ENCODE measurements around the gene LNX1. TPM values are rescaled to one million over a fixed set of nuclear protein-coding genes. Genes with fewer than 3 reads are reported as not detected.
A peak's percentile ranks its signal among the peaks of the same experiment; 100 is the strongest.

Gene LNX1
- polyA plus RNA-seq, 1 donor: 4.0 TPM

GRCh38 chr4:53598901-53599300 lies 7.6 kb upstream of the LNX1 start:
- no peak for DNase-seq

- no peak for DNase-seq
Measured at GRCh38 chr4:53598483-53598882, 7.2 kb upstream of the LNX1 start.

GRCh38 chr4:53596901-53597300 lies 5.6 kb upstream of the LNX1 start:
- no peak for DNase-seq

DNA sequence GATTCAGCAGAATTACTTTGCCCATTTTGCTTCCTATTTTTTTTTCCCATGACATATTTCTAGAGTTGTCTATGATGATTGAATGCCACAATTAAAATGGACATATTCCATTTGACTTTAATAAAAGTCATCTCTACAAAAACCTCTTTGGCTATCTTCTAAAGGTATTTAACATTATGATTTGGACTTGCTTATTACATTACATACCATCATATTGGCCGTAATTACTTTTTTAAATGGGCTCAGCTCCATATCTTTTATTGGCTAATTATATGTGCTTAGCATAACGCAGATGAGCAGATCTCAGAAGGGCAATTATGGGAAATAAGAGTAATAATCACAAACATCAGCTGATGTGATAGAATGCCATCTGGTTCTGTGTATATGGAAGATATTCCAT lies 4.5 kb upstream of the LNX1 start:
- DNase-seq: no peak

- DNase-seq: no peak
Measured at GRCh38 chr4:53595204-53595603, 3.9 kb upstream of the LNX1 start.

DNA sequence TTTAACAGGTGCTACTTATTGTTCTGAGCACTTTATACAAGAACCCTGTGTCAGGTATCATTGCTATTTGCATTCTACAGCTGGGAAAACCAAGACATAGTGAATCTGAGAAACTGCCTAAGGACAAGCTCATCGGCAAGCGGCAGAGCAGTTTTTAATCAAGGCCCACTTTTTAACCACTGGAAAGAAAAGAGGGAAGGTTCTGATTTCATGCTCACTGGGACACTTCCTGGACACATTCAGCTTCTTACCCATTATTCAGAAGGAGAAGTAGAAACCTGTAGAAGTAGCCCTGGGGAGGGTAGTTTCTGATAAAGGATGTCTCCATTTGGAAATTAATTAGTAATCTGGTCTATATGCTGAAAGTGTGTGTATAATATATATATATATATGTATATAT lies 2.5 kb upstream of the LNX1 start:
- no peak for DNase-seq

GRCh38 chr4:53592686-53593501 lies 1.6 kb upstream of the LNX1 start:
- DNase-seq: peak; percentile 48

- no peak for DNase-seq
Measured at GRCh38 chr4:53592122-53592521, 836 bp upstream of the LNX1 start.

GRCh38 chr4:53590187-53590586 lies 1.1 kb downstream of the LNX1 start:
- DNase-seq: peak; percentile 47

GRCh38 chr4:53589511-53589910 lies 1.8 kb downstream of the LNX1 start:
- DNase-seq: no peak

DNA sequence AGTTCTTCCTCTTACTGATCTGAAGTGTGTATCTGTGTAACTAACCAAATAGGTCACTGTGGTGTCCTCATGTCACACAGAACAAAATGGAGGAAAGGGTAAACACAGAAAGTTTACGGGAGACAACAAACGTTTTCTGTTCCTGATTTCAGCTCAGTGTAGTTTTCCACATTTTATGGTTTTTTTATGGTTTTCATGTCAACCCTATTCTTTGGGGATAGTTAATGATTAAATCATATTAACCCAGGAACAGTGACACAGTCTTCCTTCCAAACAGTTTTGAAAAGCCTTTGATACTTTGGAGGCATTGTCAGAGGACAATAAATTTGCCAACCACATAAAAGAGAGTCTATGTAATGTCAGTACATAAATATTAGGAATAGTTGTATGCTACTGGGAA lies 4.2 kb downstream of the LNX1 start:
- no peak for DNase-seq

DNA sequence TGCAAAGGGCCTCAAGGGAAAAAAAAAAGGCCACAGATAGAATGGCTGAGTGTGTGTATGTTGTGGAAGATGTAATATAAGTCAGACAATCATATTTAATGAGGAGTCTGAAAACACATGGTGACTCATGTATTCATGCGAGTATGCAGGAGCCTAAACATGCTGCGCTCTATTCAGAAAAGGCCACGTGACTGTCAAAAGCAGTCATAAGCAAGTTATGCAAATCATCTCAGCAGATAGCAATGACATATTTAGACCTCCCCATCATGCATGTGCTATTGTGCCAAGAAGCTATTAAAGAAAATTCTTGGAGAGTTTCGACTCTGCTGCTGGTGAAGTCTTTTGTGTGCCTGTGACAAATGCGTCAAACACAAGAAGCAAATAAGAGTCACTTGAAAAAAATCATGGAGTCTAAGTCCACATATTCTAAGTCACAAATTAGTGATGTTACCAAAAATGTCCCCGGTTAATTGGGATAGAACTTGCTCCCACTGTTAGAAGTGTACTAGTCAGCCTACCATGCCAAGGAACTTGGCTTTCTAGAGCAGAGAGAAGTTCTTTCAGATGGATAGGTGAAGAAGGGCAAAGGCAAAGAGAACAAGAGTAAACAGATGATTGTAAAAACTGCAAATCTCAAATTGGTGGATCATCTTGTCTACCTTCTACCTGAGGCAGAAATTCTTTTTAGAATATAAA lies 5.0 kb downstream of the LNX1 start:
- DNase-seq: no peak

DNA sequence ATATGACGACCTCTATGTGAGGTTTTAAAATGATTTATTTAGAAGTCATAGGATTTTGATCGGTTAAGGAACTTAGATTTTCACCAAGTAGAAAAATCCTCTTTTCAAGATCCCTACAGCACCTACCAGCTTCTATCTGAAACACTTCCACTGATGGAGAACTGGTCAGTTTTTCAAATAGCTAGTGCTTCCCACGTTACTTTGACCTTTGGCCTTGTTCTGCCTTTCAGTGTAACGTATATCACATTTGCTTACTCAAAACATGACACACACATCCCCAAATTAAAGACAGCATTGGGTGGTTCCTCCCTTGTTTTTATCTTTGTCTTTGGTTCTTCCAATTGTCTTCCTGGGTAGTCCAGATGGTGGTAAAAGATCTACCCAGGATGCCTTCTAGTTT lies 6.6 kb downstream of the LNX1 start:
- no peak for DNase-seq

GRCh38 chr4:53583513-53583912 lies 7.8 kb downstream of the LNX1 start:
- no peak for DNase-seq

DNA sequence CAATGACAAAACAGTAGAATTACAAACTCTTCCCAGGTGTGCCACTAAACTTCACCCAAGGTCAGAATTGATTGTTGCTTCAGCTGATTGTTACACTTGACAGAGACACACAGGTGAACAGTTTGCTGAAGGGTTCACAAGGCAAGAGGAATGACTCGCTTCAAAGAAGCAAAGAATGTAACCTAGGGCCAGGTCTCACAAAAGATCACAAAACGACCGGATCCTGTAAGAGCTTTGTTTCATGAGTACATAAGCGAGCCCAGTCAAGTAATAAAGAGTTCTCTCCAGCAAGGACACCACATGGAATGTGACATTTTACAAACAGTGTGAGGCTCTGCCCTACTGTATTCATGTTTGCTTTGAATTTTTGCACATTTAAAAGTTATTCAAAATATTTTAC lies 9.1 kb downstream of the LNX1 start:
- no peak for DNase-seq

GRCh38 chr4:53580274-53580673 lies 11.0 kb downstream of the LNX1 start:
- no peak for DNase-seq

- DNase-seq: no peak
Measured at GRCh38 chr4:53579826-53580225, 11.5 kb downstream of the LNX1 start.

- DNase-seq: no peak
Measured at GRCh38 chr4:53576676-53577372, 14.5 kb downstream of the LNX1 start.

DNA sequence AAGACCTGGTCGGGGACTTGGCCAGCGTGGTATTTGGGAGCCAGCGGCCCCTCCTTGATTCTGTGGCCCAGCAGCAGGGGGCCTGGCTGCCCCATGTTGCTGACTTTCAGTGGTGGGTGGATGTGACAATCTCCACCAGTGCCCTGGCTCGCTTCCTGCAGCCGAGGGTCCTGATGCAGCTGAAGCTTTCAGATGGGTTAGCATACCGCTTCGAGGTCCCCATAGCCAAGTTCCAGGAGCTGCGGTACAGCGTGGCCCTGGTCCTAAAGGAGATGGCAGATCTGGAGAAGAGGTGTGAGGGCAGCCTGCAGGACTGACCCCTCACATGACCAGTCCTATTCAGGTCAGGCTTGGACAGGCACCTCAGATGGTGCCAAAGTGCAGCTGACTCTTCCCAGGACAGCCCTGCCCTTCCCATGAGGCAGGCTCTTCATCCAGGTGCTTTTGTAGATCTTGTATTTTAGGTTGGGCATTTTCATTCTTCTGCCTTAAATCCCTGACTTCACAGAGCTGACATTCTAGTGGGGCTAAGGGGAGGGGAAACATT lies 15.1 kb downstream of the LNX1 start:
- DNase-seq: no peak

- no peak for DNase-seq
Measured at GRCh38 chr4:53575552-53575951, 15.7 kb downstream of the LNX1 start.

DNA sequence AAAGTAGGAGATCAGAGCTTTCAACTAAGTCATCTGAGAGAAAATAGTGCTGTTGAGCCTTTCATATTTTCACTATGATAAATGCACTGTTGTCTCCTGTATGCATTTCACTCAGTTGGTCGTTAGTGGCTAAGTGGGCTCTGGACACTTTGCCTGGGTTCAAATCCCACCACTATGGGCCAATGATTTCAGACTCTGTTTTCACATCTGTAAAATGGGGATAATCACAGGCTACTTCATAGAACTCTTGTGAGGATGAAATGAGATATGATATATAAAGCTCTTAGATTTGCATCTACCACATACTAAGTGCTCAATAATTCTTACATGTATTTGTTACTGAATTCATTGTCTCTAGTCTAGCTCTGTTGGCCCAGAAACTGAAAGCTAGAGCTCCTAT lies 16.8 kb downstream of the LNX1 start:
- DNase-seq: no peak

- DNase-seq: no peak
Measured at GRCh38 chr4:53573696-53574095, 17.6 kb downstream of the LNX1 start.

- DNase-seq: no peak
Measured at GRCh38 chr4:53572600-53572994, 18.7 kb downstream of the LNX1 start.

All from hindlimb muscle (tissue), 1 donor.